HepG2 (cell line): ENCODE measurements around the gene STAT1. TPM values are rescaled to one million over a fixed set of nuclear protein-coding genes. Genes with fewer than 3 reads are reported as not detected.

Experiments
- AGO1 ChIP-seq: fragments of 200-400 bp; formaldehyde crosslinking; IDR thresholded peaks from 2 replicates; pipeline ENCODE4 v1.6.1; 2017; ENCODE audit warnings: mild to moderate bottlenecking, low read depth, low read length, moderate library complexity; ENCODE audit not compliant: poor library complexity, severe bottlenecking
- CBX5 ChIP-seq: sonication (generic); formaldehyde crosslinking; IDR thresholded peaks from 2 replicates; pipeline ENCODE4 v1.4.0; 2020; ENCODE audit warnings: missing genetic modification reagents, borderline replicate concordance
- CHCHD3 ChIP-seq: sonication (generic); formaldehyde crosslinking; IDR thresholded peaks from 2 replicates; pipeline ENCODE4 v1.8.0; 2022; ENCODE audit warnings: mild to moderate bottlenecking, missing genetic modification reagents, moderate library complexity
- DPF2 ChIP-seq: sonication (generic); formaldehyde crosslinking; IDR thresholded peaks from 2 replicates; pipeline ENCODE4 v1.4.0; 2020; ENCODE audit warnings: mild to moderate bottlenecking, low read depth, missing genetic modification reagents, borderline replicate concordance
- ERF ChIP-seq: IDR thresholded peaks from 2 replicates; pipeline ENCODE4 v1.6.1; 2018; ENCODE audit warnings: missing biosample characterization, missing genetic modification reagents
- GABPA ChIP-seq, 2 experiments: IDR thresholded peaks; 2 replicates each; pipeline ENCODE4 v1.6.1; 2011 to 2016; ENCODE audit warnings: low read depth in 2 of 2, low read length in 1 of 2, missing biosample characterization in 1 of 2, missing genetic modification characterization in 1 of 2
- GABPB1 ChIP-seq: IDR thresholded peaks from 2 replicates; pipeline ENCODE4 v1.6.1; 2016; ENCODE audit warnings: mild to moderate bottlenecking, missing genetic modification reagents, moderate library complexity, missing compliant biosample characterization
- HNRNPK ChIP-seq: fragments of 200-400 bp; formaldehyde crosslinking; IDR thresholded peaks from 2 replicates; pipeline ENCODE4 v1.6.1; 2018; ENCODE audit warnings: low read length, low read depth, moderate library complexity, mild to moderate bottlenecking; ENCODE audit not compliant: poor library complexity, severe bottlenecking
- JUN ChIP-seq: sonication (generic); formaldehyde crosslinking; IDR thresholded peaks from 2 replicates; pipeline ENCODE4 v1.4.0; 2020; ENCODE audit warnings: mild to moderate bottlenecking, missing genetic modification reagents
- NFYB ChIP-seq: sonication (generic); formaldehyde crosslinking; IDR thresholded peaks from 2 replicates; pipeline ENCODE4 v1.4.0; 2020; ENCODE audit warnings: missing genetic modification reagents
- NR1H2 ChIP-seq: sonication (generic); formaldehyde crosslinking; IDR thresholded peaks from 2 replicates; pipeline ENCODE4 v1.8.1; 2022; ENCODE audit warnings: low read depth, missing genetic modification reagents, borderline replicate concordance
- NR2F1 ChIP-seq, 2 experiments: fragments of 450-650 bp in 1 of 2; formaldehyde crosslinking in 1 of 2; IDR thresholded peaks; 2 replicates each; pipeline versions ENCODE4 v1.5.0 to v1.6.1; 2016 to 2020; ENCODE audit warnings: mild to moderate bottlenecking in 1 of 2, missing compliant biosample characterization in 1 of 2, missing genetic modification reagents in 1 of 2, moderate library complexity in 1 of 2
- PRDM4 ChIP-seq: sonication (generic); formaldehyde crosslinking; IDR thresholded peaks from 2 replicates; pipeline ENCODE4 v1.9.0; 2021; ENCODE audit warnings: missing genetic modification reagents, borderline replicate concordance
- RBM22 ChIP-seq: fragments of 200-400 bp; formaldehyde crosslinking; optimal IDR thresholded peaks from 2 replicates; pipeline ENCODE3; 2017; ENCODE audit warnings: mild to moderate bottlenecking, low read length, moderate library complexity
- RFX1 ChIP-seq: fragments of 450-650 bp; IDR thresholded peaks from 2 replicates; pipeline ENCODE4 v1.6.1; 2017
- SIN3A ChIP-seq: IDR thresholded peaks from 2 replicates; pipeline ENCODE4 v1.6.1; 2011; ENCODE audit warnings: low read depth, mild to moderate bottlenecking, control low read depth, low read length, borderline replicate concordance
- STAG1 ChIP-seq: sonication (generic); formaldehyde crosslinking; IDR thresholded peaks from 2 replicates; pipeline ENCODE4 v1.4.0; 2020; ENCODE audit warnings: missing genetic modification reagents
- ZNF20 ChIP-seq: sonication (generic); formaldehyde crosslinking; IDR thresholded peaks from 2 replicates; pipeline ENCODE4 v1.4.0; 2020; ENCODE audit warnings: mild to moderate bottlenecking, moderate library complexity, missing genetic modification reagents
- ZNF337 ChIP-seq: sonication (generic); formaldehyde crosslinking; IDR thresholded peaks from 2 replicates; pipeline ENCODE4 v1.5.1; 2020; ENCODE audit warnings: missing genetic modification reagents, low read depth, mild to moderate bottlenecking, borderline replicate concordance
- ZNF567 ChIP-seq: sonication (generic); formaldehyde crosslinking; IDR thresholded peaks from 2 replicates; pipeline ENCODE4 v1.8.1; 2023; ENCODE audit warnings: mild to moderate bottlenecking, missing genetic modification reagents, borderline replicate concordance
- ZNF615 ChIP-seq: sonication (generic); formaldehyde crosslinking; IDR thresholded peaks from 2 replicates; pipeline ENCODE4 v1.5.0; 2020; ENCODE audit warnings: mild to moderate bottlenecking, missing genetic modification reagents, borderline replicate concordance
- ZNF660 ChIP-seq: sonication (generic); formaldehyde crosslinking; IDR thresholded peaks from 2 replicates; pipeline ENCODE4 v1.5.1; 2020; ENCODE audit warnings: mild to moderate bottlenecking, low read depth, missing genetic modification reagents, borderline replicate concordance
- ZNF691 ChIP-seq: sonication (generic); formaldehyde crosslinking; IDR thresholded peaks from 2 replicates; pipeline ENCODE4 v1.4.0; 2020; ENCODE audit warnings: missing genetic modification reagents, low read depth, mild to moderate bottlenecking, borderline replicate concordance
- polyA plus RNA-seq, 8 experiments: library from polyadenylated mRNA; depleted of rRNA in 3 of 8; stranded (reverse) in 7 of 8; unstranded in 1 of 8; fragments of >200 nt; fragmentation: Illumina TruSeq in 4 of 8; extraction: Trizol in 4 of 8; gene quantifications; 2 replicates each; pipeline versions ENCODE4 v1.2.1 to v1.2.3, GENCODE V29; 2011 to 2016; ENCODE audit warnings: low read depth in 4 of 8, missing spikeins in 1 of 8, mixed read lengths in 1 of 8; ENCODE audit not compliant: insufficient read depth in 1 of 8
- total RNA-seq, 5 experiments: library from RNA; depleted of rRNA; stranded (reverse); fragments of >200 nt; fragmentation: Illumina TruSeq; extraction: Trizol; gene quantifications; 2 replicates each; pipeline ENCODE4 v1.2.3, GENCODE V29; 2016; ENCODE audit warnings: low read depth in 1 of 5
- TF ChIP-seq, protein P1 (sequence below): sonication (generic); formaldehyde crosslinking; IDR thresholded peaks from 2 replicates; pipeline ENCODE4 v1.4.0; 2020; ENCODE audit warnings: mild to moderate bottlenecking, low read depth, missing genetic modification reagents

STAT1 gene
- total and polyA plus RNA-seq, 2 of the 13 experiments (the other 11 are each of a cell fraction or from before 2014, with no cell fraction given), result 21.8 to 59.6 TPM

DNA sequence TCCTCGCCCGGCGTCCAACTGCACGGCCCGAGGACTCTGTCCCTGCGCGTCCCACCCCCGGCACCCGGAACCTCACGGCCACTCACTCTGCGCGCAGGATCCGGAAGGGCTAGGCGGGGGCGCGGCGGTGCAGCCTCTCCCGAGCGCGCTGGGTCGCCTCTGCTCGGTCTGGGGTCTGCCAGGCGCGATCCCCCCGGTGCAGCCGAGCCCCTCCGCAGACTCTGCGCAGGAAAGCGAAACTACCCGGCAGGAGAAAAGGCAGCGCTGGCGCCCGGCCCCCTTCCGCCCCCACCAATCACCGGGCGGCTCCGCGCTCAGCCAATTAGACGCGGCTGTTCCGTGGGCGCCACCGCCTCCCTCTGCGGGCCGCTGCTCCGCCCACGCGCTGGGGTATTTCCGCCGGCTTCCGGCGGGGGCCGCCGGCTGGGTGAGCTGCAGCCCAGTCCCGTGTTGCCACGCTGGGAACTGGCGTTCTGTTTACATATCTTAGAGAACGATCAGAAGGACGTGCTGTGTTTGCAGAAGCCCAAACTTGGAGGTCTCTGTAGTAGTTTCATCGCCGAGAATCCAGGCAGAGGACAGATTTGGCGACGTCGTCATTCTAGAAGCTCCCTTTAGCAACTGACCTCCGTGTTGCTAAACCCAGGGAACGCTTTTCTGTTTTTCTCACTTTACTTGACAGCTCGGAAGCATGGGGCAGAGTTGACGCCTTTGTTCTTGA lies at the start of gene STAT1 (continued):
- TF ChIP-seq STAG1 (CRISPR knock-in tag) (no peak), NR1H2 (CRISPR knock-in tag) (peak; percentile 84; the same call in 1 of the 2 replicates), RFX1 (no peak), NR2F1 (CRISPR knock-in tag; IDR thresholded peaks at IDR 0.05) (0 out of 4 replicates have a peak, but pooled peaks of 1 of the 2 experiments have one; percentile 10), ZNF20 (0 out of 2 replicates have a peak, but pooled peaks have one; percentile 87), PRDM4 (CRISPR knock-in tag) (no peak; the same call in 1 of the 2 replicates), NFYB (CRISPR knock-in tag) (peak; percentile 94), JUN (CRISPR knock-in tag) (peak; percentile 66), ZNF691 (CRISPR knock-in tag) (peak; percentile 88), ZNF660 (no peak; the same call in 1 of the 2 replicates), ZNF615 (CRISPR knock-in tag) (peak; percentile 93; the same call in 1 of the 2 replicates), GABPA (IDR thresholded peaks at IDR 0.05; ENCODE audit: low read depth, low read length) (peak; percentile 90), GABPA (CRISPR knock-in tag; IDR thresholded peaks at IDR 0.05; ENCODE audit: low read depth) (peak; percentile 90), CHCHD3 (CRISPR knock-in tag) (peak; percentile 98), HNRNPK (peak; percentile 93), GABPB1 (CRISPR knock-in tag) (peak; percentile 99), SIN3A (peak; percentile 99), AGO1 (peak; percentile 63), CBX5 (CRISPR knock-in tag) (peak; percentile 35; the same call in 1 of the 2 replicates), RBM22 (no peak), DPF2 (0 out of 2 replicates have a peak, but pooled peaks have one; percentile 43), ERF (CRISPR knock-in tag) (peak; percentile 100), ZNF337 (CRISPR knock-in tag) (no peak), ZNF567 (CRISPR knock-in tag) (no peak; the same call in 1 of the 2 replicates)
- TF ChIP-seq, protein P1, sequence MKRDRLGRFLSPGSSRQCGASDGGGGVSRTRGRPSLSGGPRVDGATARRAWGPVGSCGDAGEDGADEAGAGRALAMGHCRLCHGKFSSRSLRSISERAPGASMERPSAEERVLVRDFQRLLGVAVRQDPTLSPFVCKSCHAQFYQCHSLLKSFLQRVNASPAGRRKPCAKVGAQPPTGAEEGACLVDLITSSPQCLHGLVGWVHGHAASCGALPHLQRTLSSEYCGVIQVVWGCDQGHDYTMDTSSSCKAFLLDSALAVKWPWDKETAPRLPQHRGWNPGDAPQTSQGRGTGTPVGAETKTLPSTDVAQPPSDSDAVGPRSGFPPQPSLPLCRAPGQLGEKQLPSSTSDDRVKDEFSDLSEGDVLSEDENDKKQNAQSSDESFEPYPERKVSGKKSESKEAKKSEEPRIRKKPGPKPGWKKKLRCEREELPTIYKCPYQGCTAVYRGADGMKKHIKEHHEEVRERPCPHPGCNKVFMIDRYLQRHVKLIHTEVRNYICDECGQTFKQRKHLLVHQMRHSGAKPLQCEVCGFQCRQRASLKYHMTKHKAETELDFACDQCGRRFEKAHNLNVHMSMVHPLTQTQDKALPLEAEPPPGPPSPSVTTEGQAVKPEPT (CRISPR knock-in tag), result peak; percentile 34; the same call in 1 of the 2 replicates
